GM12872 (cell line): ENCODE data around the gene HECTD4.

Experiments
- CTCF ChIP-seq: IDR thresholded peaks from 3 replicates; pipeline ENCODE4 v1.5.1; 2011; ENCODE audit warnings: low read depth, mild to moderate bottlenecking, low read length, moderate library complexity; ENCODE audit not compliant: insufficient read depth

Gene HECTD4

GRCh38 chr12:112370199-112370598 is 12.0 kb downstream of the HECTD4 start:
- no peak for TF ChIP-seq CTCF

- no peak for TF ChIP-seq CTCF
These were observed 13.4 kb downstream of the HECTD4 start for GRCh38 chr12:112368856-112369255.

- TF ChIP-seq CTCF: no peak
These were observed 14.3 kb downstream of the HECTD4 start for GRCh38 chr12:112367965-112368364.

- no peak for TF ChIP-seq CTCF
These were observed 19.9 kb downstream of the HECTD4 start for GRCh38 chr12:112362310-112362709.

- TF ChIP-seq CTCF: no peak
These were observed 21.0 kb downstream of the HECTD4 start for GRCh38 chr12:112361271-112361670.

- no peak for TF ChIP-seq CTCF
These were observed 22.9 kb downstream of the HECTD4 start for GRCh38 chr12:112359290-112359689.

GRCh38 chr12:112357214-112357613 is 25.0 kb downstream of the HECTD4 start:
- TF ChIP-seq CTCF: no peak

- no peak for TF ChIP-seq CTCF
These were observed 27.8 kb downstream of the HECTD4 start for GRCh38 chr12:112354399-112354798.
